CD4-positive, alpha-beta T cell treated with Interleukin-6 at 100 ng/mL for 8 hours (primary cell): ENCODE measurements around the gene ZNF391.
"Not testable (repeated sequence)": the region's sequence is repeated elsewhere in the genome, so short reads cannot be mapped to it uniquely, and the experiment has no call there.

Source experiments
- DNase-seq: peaks from one replicate; pipeline ENCODE4 v3.0.0-alpha.2; 2020; ENCODE audit warnings: mixed read lengths, low spot score

Gene ZNF391

GRCh38 chr6:27388293-27389197 is at the start of gene ZNF391:
ZNF391 (plus strand) TSS chr6:27388759; CDS start chr6:27400371, 11,612 bp downstream.
- peak; percentile 63 for DNase-seq

GRCh38 chr6:27352850-27353249 is 35.7 kb upstream of the ZNF391 start:
- no peak for DNase-seq

- DNase-seq, result no peak
These were observed 29.8 kb upstream of the ZNF391 start for GRCh38 chr6:27358786-27359185.

- no peak for DNase-seq
These were observed 29.3 kb upstream of the ZNF391 start for GRCh38 chr6:27359231-27359630.

- no peak for DNase-seq
These were observed 20.4 kb upstream of the ZNF391 start for GRCh38 chr6:27368202-27368601.

- DNase-seq, result no peak
These were observed 18.2 kb upstream of the ZNF391 start for GRCh38 chr6:27370391-27370790.

- DNase-seq, result peak; percentile 73
These were observed 13.5 kb upstream of the ZNF391 start for GRCh38 chr6:27374824-27375612.

- no peak for DNase-seq
These were observed 12.9 kb upstream of the ZNF391 start for GRCh38 chr6:27375613-27376079.

GRCh38 chr6:27378406-27378805 is 10.2 kb upstream of the ZNF391 start:
- DNase-seq, result not testable (repeated sequence)

GRCh38 chr6:27381001-27381400 is 7.6 kb upstream of the ZNF391 start:
- DNase-seq, result not testable (repeated sequence)

- no peak for DNase-seq
These were observed 5.5 kb upstream of the ZNF391 start for GRCh38 chr6:27383011-27383410.

- DNase-seq, result no peak
These were observed 5.1 kb upstream of the ZNF391 start for GRCh38 chr6:27383481-27383880.

- DNase-seq, result no peak
These were observed 4.1 kb downstream of the ZNF391 start for GRCh38 chr6:27392623-27393022.

- no peak for DNase-seq
These were observed 5.5 kb downstream of the ZNF391 start for GRCh38 chr6:27394073-27394472.

- DNase-seq, result no peak
These were observed 12.5 kb downstream of the ZNF391 start for GRCh38 chr6:27400877-27401642.

- DNase-seq, result no peak
These were observed 17.5 kb downstream of the ZNF391 start for GRCh38 chr6:27406085-27406484.

- DNase-seq, result no peak
These were observed 18.7 kb downstream of the ZNF391 start for GRCh38 chr6:27407153-27407814.

- no peak for DNase-seq
These were observed 25.7 kb downstream of the ZNF391 start for GRCh38 chr6:27414300-27414699.

GRCh38 chr6:27414996-27415395 is 26.4 kb downstream of the ZNF391 start:
- DNase-seq, result no peak

GRCh38 chr6:27415898-27416297 is 27.3 kb downstream of the ZNF391 start:
- no peak for DNase-seq

GRCh38 chr6:27419363-27419762 is 30.8 kb downstream of the ZNF391 start:
- DNase-seq, result no peak
